ENCODE measurements around the gene DLG1. TPM values are rescaled to one million over a fixed set of nuclear protein-coding genes. Genes with fewer than 3 reads are reported as not detected.

The DLG1 gene
- total RNA-seq, 1 donor from 2014 or later = 60.1 TPM

- Histone ChIP-seq H3K4me3 (no peak overlapping the region), H3K27ac (replicated peaks) (no peak overlapping the region), H3K9me3 (replicated peaks) (no peaks in the 10 kb centered on the region), H3K27me3 (ENCODE audit: low read depth) (no peaks in the 10 kb centered on the region), H3K4me1 (peaks cover 33% of the 10 kb centered on the region), H3K36me3 (no peaks in the 10 kb centered on the region)
- intact Hi-C loops (cut with micrococcal nuclease) = no loop called here
- no peak for TF ChIP-seq CTCF (IDR thresholded peaks at IDR 0.05; ENCODE audit: borderline replicate concordance)
- DNase-seq = no peak
Measured at GRCh38 chr3:197270558-197271317, 27.7 kb downstream of the DLG1 start.

- Histone ChIP-seq H3K27ac (replicated peaks) (no peak overlapping the region), H3K27me3 (ENCODE audit: low read depth) (no peaks in the 10 kb centered on the region), H3K4me1 (peaks cover 33% of the 10 kb centered on the region), H3K4me3 (no peak overlapping the region), H3K9me3 (replicated peaks) (no peaks in the 10 kb centered on the region), H3K36me3 (no peaks in the 10 kb centered on the region)
- intact Hi-C loops (cut with micrococcal nuclease) = no loop called here
- no peak for TF ChIP-seq CTCF (IDR thresholded peaks at IDR 0.05; ENCODE audit: borderline replicate concordance)
- DNase-seq = no peak
Measured at GRCh38 chr3:197269024-197269423, 29.4 kb downstream of the DLG1 start.

DNA sequence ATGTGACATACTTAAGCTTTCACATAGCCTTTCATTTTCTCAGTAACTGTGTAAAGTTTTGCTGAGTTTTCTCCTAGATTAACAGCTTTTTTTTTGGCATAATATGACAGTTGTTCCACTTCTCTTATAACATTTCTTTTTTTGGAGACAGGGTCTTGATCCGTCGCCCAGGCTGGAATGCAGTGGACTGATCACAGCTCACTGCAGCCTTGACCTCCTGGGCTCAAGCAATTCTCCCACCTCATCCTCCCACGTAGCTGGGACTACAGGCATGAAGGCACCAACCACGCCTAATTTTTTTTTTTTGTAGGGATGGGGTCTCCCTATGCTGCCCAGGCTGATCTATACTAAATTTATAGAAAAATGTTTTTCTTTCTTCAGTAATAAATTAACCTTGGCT, 30.1 kb downstream of the DLG1 start:
- H3K36me3 ChIP-seq = peaks cover 3% of the 10 kb centered on the region
- no peaks in the 10 kb centered on the region for H3K27me3 ChIP-seq (ENCODE audit: low read depth)
- H3K9me3 ChIP-seq (replicated peaks) = no peaks in the 10 kb centered on the region
- no peak overlapping the region for H3K27ac ChIP-seq (replicated peaks)
- TF ChIP-seq CTCF (IDR thresholded peaks at IDR 0.05; ENCODE audit: borderline replicate concordance) = no peak
- intact Hi-C loops (cut with micrococcal nuclease) = no loop called here
- H3K4me1 ChIP-seq = peaks cover 33% of the 10 kb centered on the region
- H3K4me3 ChIP-seq = no peak overlapping the region
- no peak for DNase-seq

DNA sequence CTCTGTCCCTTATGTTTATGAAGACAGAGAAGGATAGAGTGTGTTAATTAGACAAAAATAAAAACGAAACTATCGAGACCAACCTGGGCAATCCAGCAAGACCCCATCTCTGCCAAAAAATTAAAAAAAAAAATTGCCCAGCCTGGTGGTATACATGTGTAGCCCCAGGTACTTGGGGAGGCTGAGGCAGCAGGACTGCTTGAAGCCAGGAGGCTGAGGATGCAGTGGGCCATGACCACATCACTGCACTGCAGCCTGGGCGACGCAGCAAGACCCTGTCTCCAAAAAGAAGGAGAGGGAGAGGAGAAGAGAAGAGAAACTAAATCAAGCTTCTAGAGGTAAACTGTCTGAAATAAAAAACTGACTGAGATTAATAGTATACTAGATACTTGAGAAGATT, 32.1 kb downstream of the DLG1 start:
- no peak overlapping the region for H3K27ac ChIP-seq (replicated peaks)
- no peaks in the 10 kb centered on the region for H3K9me3 ChIP-seq (replicated peaks)
- TF ChIP-seq CTCF (IDR thresholded peaks at IDR 0.05; ENCODE audit: borderline replicate concordance) = no peak
- peaks cover 33% of the 10 kb centered on the region for H3K4me1 ChIP-seq
- H3K36me3 ChIP-seq = peaks cover 3% of the 10 kb centered on the region
- H3K27me3 ChIP-seq (ENCODE audit: low read depth) = no peaks in the 10 kb centered on the region
- H3K4me3 ChIP-seq = no peak overlapping the region
- no peak for DNase-seq
- intact Hi-C loops (cut with micrococcal nuclease) = no loop called here

GRCh38 chr3:197262709-197263108, 35.7 kb downstream of the DLG1 start:
- H3K36me3 ChIP-seq = peaks cover 3% of the 10 kb centered on the region
- no peak overlapping the region for H3K4me3 ChIP-seq
- no peaks in the 10 kb centered on the region for H3K27me3 ChIP-seq (ENCODE audit: low read depth)
- no peak for DNase-seq
- no peaks in the 10 kb centered on the region for H3K9me3 ChIP-seq (replicated peaks)
- peaks cover 43% of the 10 kb centered on the region for H3K4me1 ChIP-seq
- TF ChIP-seq CTCF (IDR thresholded peaks at IDR 0.05; ENCODE audit: borderline replicate concordance) = no peak
- H3K27ac ChIP-seq (replicated peaks) = no peak overlapping the region
- intact Hi-C loops (cut with micrococcal nuclease) = no loop called here

All from left ventricle myocardium inferior (tissue), 1 donor.